ENCODE results near the gene YWHAB.

YWHAB gene

GRCh38 chr20:44916586-44916985 is 31.1 kb downstream of the YWHAB start:
- no peak for DNase-seq

DNA sequence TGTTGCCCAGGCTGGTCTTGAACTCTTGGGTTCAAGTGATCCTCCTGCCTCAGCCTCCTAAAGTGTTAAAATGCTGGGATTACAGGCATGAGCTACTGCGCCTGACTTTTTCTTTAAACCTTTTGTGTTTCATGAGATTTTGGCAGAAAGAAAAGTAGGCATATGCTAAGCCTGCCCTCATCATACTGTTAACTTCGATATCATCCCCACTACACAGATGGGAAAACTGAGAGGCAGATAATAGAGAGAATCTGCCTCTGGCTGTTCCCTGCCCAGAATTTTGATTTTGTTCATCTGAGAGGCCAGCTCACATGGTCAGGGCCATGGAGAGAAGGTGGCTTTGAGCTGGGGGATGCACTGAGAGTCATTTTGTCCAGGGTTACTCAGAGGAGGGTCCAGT is 31.9 kb downstream of the YWHAB start:
- DNase-seq, result no peak

- no peak for DNase-seq
Observed at GRCh38 chr20:44918342-44918741, 32.8 kb downstream of the YWHAB start.

- no peak for DNase-seq
Observed at GRCh38 chr20:44918761-44919160, 33.3 kb downstream of the YWHAB start.

GRCh38 chr20:44921447-44921846 is 35.9 kb downstream of the YWHAB start:
- DNase-seq, result no peak

DNA sequence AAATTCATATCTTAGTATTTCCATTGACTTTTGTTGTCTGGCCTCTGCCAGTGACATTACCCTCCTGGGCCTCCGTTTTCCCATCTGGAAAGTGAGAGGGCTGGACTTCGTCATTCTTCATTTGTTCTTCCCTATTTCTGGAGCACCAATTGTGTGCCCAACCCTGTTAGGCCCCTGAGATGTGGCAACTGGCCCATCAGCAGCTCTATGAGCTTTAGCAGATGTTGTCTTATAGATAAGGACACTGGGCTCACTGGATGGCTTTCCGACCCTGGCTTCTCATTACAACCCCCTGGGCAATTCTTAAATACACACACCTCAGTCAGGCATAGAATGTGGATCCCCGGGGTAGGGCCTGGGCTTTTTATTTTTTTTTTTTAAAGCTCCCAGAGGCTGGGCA is 39.0 kb downstream of the YWHAB start:
- no peak for DNase-seq

DNA sequence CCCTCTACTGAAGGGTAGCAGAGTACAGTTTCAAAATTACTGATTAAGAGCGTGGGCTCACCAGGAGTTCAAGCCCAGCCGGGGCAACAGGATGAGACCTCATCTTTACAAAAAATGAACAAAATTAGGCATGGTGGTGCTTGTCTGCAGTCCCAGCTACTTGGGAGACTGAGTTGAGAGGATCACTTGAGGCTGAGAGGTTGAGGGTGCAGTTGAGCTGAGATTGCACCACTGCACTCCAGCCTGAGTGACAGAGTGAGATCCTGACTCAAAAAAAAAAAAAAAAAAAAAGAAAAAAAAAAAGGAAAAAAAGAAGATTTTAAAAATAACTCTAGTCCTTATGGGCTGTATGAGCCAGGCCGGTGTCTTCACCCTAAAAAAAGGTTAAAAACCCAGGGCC is 43.1 kb downstream of the YWHAB start:
- no peak for DNase-seq

DNA sequence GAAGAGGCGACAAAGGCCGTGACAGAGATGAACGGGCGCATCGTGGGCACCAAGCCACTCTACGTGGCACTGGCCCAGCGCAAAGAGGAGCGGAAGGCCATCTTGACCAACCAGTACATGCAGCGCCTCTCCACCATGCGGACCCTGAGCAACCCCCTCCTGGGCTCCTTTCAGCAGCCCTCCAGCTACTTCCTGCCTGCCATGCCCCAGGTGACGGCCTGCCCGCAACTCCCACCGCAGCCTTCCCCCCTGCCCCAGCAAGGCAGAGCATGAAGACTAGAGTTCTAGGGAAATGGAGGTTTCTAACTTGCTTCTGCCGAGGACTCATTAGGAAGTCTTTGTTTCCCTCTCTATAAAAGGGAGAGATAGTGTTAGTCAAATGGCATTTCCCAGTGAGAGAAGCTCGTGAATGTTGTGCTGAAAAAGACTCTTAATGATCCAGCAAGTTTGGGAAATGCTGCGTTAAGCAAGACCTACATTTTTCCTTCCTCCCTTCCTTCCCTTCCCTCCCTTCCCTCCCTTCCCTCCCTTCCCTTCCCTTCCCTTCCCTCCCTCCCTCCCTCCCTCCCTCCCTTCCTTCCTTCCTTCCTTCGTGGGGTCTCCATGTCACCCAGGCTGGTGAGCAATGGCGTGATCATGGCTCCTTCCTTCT is 45.1 kb downstream of the YWHAB start:
- no peak for DNase-seq

GRCh38 chr20:44931911-44932310 is 46.4 kb downstream of the YWHAB start:
- DNase-seq, result no peak

DNA sequence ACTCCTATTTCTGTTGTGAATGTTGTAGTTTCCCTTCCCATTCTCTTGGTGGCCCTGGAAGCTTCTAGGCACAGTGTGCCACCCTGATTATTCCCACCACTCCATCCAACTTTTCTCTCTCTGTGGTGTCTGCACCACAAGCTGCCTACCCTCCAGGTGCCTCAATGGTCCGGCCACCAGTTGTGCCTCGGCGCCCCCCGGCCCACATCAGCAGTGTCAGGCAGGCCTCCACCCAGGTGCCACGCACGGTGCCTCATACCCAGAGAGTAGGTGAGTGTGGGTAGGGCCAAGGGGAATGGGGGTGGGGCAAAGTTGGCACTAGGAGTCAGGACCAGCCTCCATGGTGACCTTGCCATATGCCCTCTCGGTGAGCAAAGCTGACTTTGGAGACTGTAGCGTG is 47.4 kb downstream of the YWHAB start:
- DNase-seq, result no peak

- no peak for DNase-seq
Observed at GRCh38 chr20:44936510-44936909, 51.0 kb downstream of the YWHAB start.

- DNase-seq, result no peak
Observed at GRCh38 chr20:44938637-44939036, 53.1 kb downstream of the YWHAB start.

DNA sequence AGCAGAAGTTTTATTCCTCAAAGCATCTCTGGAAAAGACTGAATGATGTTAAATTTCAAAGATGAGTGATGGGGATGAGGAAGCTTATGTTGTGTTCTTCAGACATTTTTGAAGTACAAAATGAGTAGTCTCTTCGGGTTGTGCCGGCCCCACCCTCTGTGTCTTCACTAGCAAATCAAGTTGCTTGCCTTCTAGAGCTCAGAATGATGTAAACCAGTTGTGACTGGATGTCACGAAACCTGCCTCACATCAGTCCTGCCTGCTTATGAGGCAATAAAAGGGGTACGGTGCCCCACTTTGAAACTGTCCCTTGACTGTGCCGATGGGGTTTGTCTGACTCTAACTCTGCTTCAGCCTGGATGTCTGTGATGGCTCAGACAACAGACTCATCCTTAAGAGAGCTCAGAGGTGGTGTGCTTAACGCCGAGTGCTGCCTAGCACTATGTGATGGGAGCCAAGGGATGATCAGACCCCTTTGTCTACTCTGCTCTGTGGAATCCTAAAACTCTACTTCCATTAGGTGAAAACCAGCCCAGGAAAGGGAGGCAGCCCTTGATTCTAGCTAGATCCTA is 55.7 kb downstream of the YWHAB start:
- no peak for DNase-seq

- no peak for DNase-seq
Observed at GRCh38 chr20:44942264-44942973, 56.9 kb downstream of the YWHAB start.

DNA sequence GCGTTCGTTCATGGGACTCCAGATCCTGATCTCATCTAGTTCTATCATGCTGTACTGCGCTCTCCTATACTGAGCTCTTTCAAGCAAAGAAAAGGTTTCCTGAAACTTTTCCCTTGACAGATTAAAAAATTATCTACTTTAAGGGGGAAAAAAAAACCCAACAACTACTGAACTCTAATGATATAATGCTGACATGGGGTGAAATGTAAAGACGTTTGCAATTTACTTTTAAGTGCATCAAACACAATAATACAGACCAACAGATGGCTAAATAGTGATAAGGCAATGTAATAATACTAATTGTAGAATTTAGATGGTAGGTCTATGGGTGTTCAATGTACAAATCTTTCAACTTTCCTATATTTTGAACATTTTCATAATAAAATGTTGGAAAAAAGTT is 58.3 kb downstream of the YWHAB start:
- no peak for DNase-seq

GRCh38 chr20:44945261-44945660 is 59.8 kb downstream of the YWHAB start:
- no peak for DNase-seq

- no peak for DNase-seq
Observed at GRCh38 chr20:44946271-44946852, 60.9 kb downstream of the YWHAB start.

GRCh38 chr20:44948107-44948506 is 62.6 kb downstream of the YWHAB start:
- DNase-seq, result no peak

GRCh38 chr20:44948513-44948912 is 63.0 kb downstream of the YWHAB start:
- DNase-seq, result no peak

GRCh38 chr20:44950368-44950767 is 64.9 kb downstream of the YWHAB start:
- no peak for DNase-seq

DNA sequence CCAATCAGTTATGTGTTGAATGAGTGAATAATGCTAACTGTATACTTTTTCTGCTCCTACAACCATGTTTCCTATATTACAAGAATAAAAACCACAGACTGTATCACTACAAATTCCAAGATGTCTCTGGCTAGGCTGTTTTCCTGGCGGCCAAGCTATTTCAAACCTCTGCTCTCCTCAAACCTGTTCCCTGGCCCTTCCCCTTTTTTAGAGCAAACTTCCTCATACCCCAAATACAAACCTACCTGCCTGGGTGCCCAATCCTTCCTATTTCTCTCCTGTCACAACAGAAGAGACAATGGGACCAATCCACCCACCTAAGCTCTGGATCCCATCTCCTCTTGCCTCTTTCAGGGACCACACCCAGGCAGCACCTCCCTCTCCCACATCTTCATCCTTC is 67.2 kb downstream of the YWHAB start:
- DNase-seq, result no peak

- no peak for DNase-seq
Observed at GRCh38 chr20:44954211-44954610, 68.7 kb downstream of the YWHAB start.

DNA sequence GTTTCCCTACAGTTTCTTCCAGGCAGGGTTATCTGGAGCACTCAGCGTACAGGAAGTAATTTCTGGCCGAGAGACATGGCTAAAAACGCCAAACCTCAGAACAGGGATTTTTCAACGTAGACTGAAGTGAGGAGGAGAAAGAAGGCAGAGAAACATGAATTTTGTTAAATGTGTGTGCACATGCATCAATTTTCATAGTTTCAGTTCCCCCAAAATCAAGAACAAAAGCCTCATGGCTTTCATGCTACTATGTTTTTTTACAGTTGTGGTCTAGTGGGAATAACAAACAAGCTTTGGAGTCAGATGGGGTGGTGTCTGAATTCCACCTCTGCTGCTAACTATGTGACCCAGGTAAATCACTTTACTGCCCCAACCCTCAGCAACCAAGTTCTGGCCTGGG is 69.8 kb downstream of the YWHAB start:
- no peak for DNase-seq

DNA sequence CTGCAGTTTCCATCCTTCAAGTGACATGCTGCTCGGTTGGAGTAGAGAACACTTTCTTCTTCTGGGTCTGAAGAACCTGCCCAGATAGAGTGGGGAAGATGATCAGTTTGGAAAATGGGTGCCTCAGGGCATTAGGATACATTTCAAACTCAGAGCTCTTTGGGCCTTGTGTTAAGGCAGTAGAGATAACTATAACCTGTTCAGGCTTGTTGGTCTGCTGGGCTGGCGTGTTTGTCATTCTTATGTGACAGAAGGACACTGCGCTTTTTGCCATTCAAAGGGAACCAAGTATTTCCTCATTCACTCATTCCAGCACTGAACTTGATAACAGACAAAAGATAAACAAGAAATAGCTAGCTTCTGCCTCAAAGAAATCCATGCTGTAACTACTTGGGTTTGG is 70.9 kb downstream of the YWHAB start:
- DNase-seq, result no peak
